OCI-LY1 (cell line): ENCODE results near the gene FAM120A.

ENCODE experiments used
- EZH2 ChIP-seq: fragments of 200-600 bp; sonication (generic), shearing (Covaris generic); IDR thresholded peaks from 2 replicates; pipeline ENCODE4 v1.8.0; 2017; ENCODE audit warnings: borderline replicate concordance, mixed run types, mild to moderate bottlenecking, antibody characterized with exemption, low read length, moderate library complexity, mixed read lengths
- TF ChIP-seq, protein P1 (sequence below): fragments of 200-600 bp; sonication (generic), shearing (Covaris generic); IDR thresholded peaks from 2 replicates; pipeline ENCODE4 v1.5.1; 2017; ENCODE audit warnings: mild to moderate bottlenecking, antibody characterized with exemption, low read length, moderate library complexity, mixed read lengths

DNA sequence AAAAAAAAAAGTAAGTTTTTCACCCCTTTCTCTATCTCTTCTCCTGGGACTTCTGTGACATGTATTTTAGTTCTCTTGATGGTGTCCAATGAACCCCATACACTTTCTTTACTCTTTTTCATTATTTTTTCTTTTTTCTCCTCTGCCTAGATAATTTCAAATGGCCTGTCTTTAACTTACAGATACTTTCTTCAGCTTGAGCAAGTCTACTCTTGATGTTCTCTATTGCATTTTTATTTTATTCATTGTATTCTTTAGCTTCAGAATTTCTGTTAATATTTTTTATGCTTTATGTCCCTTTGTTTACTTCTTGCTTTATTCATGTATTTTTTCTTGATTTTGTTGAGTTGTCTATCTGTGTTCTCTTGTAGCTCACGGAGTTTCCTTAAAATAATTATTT, 32.5 kb upstream of the FAM120A start:
- TF ChIP-seq, protein P1, sequence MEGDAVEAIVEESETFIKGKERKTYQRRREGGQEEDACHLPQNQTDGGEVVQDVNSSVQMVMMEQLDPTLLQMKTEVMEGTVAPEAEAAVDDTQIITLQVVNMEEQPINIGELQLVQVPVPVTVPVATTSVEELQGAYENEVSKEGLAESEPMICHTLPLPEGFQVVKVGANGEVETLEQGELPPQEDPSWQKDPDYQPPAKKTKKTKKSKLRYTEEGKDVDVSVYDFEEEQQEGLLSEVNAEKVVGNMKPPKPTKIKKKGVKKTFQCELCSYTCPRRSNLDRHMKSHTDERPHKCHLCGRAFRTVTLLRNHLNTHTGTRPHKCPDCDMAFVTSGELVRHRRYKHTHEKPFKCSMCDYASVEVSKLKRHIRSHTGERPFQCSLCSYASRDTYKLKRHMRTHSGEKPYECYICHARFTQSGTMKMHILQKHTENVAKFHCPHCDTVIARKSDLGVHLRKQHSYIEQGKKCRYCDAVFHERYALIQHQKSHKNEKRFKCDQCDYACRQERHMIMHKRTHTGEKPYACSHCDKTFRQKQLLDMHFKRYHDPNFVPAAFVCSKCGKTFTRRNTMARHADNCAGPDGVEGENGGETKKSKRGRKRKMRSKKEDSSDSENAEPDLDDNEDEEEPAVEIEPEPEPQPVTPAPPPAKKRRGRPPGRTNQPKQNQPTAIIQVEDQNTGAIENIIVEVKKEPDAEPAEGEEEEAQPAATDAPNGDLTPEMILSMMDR: no peak
- TF ChIP-seq EZH2: no peak
